GM18511 (cell line): ENCODE results near the gene ZNF653.

Source experiments
- ATAC-seq: cut with Tn5 transposase; IDR thresholded peaks from one replicate; pipeline ENCODE4 v1.9.1; 2021; ENCODE audit warnings: mild to moderate bottlenecking, moderate library complexity; ENCODE audit not compliant: unreplicated experiment

The ZNF653 gene

GRCh38 chr19:11528551-11529341, 23.1 kb upstream of the ZNF653 start, which contains the start of gene ECSIT:
Gene ECSIT, minus strand, starts transcription at chr19:11529134. Its CDS starts 9,964 bp downstream, at chr19:11519170.
- peak; percentile 96 for ATAC-seq

DNA sequence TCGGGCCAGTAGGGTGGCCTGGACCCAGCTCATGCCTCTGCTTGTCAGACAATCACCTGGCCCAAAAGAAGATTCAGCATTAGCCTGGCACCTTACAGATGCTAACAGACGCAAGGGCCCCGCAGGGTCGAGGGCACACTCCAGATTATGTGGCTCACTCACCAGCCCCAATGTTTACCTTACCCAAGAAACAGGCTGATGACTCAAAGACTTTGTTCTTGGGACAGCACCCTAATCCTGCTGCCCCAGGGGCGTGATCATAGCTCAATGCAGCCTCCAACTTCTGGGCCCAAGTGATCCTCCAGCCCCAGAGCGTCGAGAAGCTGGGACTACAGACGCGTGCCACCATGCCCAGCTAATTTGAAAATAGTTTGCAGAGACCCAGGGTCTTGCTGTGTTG, 13.5 kb upstream of the ZNF653 start:
- ATAC-seq: no peak

DNA sequence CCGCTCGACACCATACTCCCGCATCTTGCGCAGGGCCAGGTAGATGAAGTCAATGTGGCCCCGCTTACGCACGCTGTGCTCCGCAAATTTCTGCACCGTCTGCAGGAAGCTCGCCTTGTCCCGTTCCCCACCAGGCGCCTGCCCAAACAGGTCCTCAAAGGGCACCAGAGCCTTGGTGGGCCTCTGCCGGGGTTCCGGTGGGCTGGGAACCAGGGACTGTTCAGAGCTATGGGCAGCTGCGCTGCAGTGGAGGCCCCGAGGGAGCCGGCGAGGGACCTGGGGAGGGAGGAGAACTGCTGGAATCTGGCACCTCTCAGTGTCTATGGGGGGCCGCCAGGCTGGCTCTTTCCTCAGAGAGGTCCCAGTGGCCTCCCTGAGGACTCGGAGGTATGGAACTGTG, 8.3 kb upstream of the ZNF653 start:
- no peak for ATAC-seq

- ATAC-seq: no peak
Observed at GRCh38 chr19:11510444-11510843, 4.8 kb upstream of the ZNF653 start.

DNA sequence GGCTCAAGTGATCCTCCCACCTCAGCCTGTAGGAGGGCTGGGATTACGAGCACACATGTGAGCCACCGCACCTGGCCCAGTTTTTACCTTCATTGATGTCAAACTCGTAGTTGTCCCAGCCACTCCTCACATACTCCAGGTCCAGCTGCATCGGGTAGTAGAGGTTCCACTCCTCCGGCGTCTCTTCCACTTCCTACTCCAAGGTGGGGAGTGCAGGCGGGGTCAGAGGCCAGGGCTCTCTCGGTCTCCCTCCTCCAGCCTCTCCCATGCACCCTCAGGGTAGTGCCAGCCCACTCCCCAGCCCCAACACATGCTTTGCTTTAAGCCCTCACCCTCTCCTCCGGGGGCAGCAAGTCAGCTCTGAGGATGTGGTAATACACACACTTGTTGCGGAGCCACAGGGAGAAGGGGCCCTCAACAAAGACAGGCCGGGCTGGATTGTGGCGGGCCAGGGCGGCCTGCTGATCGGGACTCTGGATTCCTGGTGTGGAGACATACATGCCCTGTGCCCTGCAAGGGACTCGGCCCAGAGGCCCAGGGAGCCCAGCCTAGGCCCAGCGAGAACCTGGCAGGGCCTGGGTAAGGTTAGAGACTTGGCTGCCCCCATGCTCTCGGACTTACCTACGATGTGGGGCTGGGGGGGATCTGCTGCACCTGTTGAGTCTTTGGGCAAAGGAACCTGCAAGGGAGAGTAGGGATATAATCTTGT, 1.9 kb upstream of the ZNF653 start:
- no peak for ATAC-seq

- no peak for ATAC-seq
Observed at GRCh38 chr19:11506967-11507366, 1.3 kb upstream of the ZNF653 start.

DNA sequence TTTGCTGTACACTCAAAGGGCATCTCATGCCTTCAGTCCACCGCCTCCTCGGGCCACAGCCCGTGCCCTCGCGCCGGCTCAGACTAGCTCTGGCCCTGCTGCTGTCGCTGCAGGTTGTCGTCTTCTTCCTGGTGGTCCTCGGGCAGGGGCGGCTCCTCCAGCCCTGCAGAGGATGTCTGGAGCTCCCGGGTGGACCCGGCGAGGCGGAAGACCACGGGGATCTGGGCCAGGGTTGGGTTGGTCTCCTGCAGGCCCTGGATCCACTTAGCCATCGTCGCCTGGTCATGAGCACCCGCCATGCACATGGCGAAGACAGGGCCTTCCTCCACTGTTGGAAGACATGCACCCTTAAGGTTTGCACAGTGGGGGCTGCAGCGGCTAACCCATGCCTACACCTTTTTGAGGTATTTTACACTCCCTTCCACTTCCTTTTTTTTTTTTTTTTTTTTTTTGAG, 489 bp upstream of the ZNF653 start:
- no peak for ATAC-seq

DNA sequence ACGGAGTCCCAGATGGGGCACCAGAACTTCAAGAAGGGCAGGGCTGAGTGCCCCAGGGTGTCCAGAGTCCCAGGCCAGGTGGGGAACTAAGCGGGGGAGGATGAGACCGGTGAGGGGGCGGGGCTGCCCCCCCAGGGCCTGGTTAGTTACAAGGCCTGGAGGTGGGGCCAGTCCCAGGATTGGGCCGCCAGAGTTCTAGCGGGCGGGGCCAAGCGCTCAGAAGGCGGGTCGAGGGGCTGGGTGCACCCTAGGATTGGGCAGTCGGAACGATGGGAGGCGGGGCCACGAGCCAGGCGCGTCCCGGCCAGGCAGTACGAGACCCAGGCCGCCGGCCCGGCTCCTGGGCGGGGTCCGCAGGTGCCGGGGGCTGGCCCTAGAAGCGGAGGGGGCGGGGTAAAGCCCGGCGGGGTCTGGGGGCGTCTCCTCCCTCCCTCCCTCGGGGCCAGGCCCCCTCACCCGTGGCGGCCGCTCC, 571 bp downstream of the ZNF653 start:
- peak; percentile 91 for ATAC-seq

- ATAC-seq: no peak
Observed at GRCh38 chr19:11504502-11505031, 1.1 kb downstream of the ZNF653 start.

DNA sequence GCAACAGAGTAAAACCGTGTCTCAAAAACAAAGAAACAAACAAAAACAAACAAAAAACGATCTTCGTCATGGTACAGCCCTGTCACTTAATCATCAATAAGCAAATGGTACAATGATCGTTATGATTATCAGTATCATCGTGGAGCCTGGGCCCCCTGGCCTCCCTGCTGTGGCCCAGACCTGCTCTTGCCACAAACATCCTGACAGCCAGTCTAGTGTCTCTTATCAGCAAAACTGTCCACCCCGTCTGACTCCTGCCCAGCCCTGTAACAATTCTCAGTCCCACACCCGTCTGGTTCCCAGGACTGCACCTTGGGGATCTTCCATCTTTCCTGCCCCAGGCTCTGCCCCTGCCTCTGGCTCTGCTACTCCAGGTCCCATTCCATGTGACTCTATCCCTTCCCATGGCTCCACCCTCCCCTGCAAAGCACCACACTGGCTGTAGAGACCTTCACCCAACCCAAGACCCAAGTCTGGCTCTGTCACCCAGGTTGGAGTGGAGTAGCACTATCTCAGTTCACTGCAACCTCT, 5.7 kb downstream of the ZNF653 start:
- no peak for ATAC-seq

- no peak for ATAC-seq
Observed at GRCh38 chr19:11499220-11499726, 6.4 kb downstream of the ZNF653 start.

DNA sequence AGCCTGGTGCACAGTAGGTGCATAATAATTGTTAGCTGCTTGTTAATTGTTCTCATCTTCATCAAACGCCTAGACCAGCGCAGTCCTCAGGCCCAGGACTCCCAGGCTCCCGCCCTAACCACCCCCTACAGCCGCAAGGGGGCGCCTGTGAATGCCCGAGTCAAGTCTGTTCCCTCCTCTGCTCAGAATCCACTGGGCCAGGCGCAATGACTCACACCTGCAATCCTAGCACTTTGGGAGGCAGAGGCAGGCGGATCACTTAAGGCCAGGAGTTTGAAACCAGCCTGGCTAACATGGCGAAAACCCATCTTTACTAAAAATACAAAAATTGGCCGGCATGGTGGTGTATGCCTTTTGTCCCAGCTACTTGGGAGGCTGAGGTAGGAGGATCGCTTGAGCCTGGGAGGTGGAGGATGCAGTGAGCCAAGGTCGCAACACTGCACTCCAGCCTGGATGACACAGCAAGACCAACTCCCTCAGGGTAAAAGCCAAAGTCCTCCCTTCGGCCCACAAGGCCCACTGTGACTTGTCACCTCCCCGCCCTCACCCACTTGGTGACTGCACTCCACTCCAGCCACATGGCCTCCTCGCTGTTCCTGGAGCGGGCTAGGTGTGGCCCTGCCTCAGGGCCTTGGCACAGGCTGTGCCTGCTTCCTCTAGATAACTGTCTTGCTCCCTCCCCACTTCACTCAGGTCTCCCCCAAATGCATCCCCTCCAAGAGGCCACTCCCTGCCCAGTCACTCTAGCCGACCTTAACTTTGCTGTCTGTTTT, 9.1 kb downstream of the ZNF653 start:
- ATAC-seq: no peak

DNA sequence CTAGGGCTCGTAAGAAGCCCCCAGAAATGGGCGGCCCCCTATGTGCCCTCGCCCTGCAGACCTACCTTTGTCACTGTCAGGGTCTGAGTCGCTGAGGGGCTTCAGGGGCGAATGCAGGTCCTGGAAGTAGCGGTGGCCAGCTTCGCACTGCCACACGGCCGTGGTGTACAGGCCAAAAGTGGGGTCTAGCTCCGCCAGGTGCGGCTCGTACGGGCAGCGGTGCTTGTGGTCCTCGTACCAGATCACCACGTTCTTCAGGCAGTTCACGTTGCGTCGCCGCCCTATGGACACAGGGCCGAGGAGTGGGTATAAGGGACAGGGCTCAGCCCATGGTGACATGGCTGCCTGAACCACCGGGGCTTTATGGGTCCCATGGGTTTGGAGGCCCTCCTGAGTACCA, 9.8 kb downstream of the ZNF653 start:
- ATAC-seq: no peak

- no peak for ATAC-seq
Observed at GRCh38 chr19:11495481-11495880, 10.2 kb downstream of the ZNF653 start.

- no peak for ATAC-seq
Observed at GRCh38 chr19:11494634-11495285, 10.9 kb downstream of the ZNF653 start.

GRCh38 chr19:11489378-11489777, 16.3 kb downstream of the ZNF653 start:
- no peak for ATAC-seq

DNA sequence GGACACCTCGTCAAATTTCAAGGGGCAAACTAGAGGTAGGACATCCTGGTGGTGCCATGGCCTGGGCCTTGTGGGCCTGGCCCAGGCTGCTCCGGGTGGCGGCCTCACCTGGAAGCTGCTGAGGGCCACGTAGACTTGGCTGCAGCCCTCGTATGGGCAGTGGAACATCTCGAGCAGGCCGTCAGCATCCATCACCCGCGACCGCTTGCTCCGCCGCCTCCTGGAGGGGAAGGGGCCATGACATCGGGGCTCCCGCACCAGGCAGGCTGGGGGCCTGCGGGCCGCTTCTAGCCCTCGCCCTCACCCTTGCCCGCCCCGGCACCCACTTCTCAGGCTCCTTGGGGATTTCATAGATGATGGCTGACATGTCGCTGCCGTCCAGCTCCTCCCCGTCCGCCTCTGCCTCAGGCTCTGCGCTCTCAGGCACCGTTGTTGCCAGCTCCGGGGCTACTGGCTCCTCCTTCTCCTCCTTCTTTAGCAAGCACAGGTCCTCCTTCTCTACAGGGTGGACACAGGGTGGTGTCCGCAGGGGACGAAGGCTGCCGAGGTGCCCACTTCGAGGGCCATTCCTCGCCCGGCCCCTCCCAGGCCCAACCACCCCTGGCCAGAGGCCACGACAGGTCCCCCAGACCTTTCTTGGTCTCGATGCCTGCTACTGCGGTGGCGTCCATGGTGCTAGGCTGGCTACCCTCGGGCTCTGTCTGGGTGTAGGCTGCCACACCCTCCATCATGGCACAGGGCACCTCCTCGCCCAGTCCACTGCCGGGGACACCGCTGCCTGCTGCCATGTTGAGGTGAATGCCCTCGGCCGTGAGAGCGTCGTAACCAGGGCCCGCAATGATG, 18.8 kb downstream of the ZNF653 start:
- ATAC-seq: no peak

DNA sequence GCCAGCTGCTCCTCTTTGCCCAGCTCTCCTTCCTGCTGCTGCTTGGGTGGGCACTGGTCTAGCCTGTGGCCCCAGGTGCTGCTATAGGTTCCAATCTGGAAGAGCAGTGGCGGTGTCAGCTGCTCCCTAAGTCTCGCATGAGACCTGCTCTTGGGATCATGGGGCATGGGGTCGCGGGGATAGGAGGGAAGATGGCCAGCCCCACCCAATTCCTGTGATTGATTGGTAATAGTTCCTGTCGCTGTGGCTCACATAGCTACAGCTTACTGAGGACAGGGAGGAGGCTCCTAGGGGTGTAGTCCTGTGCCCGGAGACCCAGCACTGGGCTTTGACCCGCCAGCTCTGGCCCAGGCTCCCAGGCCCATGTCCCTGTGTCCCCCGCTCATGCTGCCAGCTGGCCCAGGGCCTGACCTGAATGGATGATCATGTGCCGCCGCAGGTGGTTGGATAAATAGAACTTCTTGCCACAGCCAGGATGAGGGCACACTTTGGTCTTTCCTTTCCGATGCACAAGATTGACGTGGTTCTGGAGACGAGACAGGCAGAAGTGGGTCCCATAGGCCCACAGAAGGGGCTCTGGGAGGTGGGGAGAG, 20.3 kb downstream of the ZNF653 start:
- ATAC-seq: no peak
